DOHH2 (cell line): ENCODE measurements around the gene ARF3.

Experiments
- EZH2phosphoT487 ChIP-seq: fragments of 200-600 bp; sonication (generic); IDR thresholded peaks from 2 replicates; pipeline ENCODE4 v1.6.1; 2017; ENCODE audit warnings: borderline replicate concordance, mild to moderate bottlenecking, antibody characterized with exemption, low read length, moderate library complexity, mixed read lengths
- TF ChIP-seq, protein P1 (sequence below): fragments of 200-600 bp; sonication (generic); IDR thresholded peaks from one replicate; pipeline ENCODE4 v1.5.1; 2014; ENCODE audit warnings: antibody characterized with exemption, mild to moderate bottlenecking, low read depth, low read length; ENCODE audit not compliant: poor library complexity, severe bottlenecking

DNA sequence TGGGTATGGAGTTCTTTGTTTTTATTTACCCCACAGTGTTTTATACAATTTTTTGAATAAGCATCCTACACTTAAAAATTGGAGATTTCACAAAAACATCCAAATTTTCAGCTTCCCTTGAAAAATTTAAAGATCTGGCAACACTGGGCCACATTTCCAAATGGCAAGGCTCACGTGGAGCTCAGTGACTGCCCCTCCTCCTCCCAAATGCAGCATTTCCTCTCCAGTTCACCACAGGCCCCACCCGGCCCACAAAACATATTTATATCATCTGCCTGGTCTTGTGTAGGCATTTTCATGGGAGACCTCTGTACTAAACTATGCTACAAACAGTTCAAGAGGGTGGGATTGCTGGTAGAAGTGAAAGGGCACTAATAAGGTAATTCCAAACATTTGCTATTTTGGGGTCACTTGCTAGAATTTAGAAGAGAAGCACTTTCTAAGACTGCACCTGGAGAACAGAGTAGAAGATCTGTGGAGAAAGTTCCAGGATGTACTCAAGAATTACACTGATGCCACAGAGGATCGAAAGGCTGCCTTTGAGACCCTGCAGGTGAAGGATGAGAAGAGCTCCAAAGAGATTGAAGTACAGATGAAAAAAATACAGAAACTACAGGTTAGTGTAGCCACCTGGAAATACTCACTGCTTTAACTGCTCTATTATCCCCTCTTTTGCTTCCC is 39.3 kb downstream of the ARF3 start:
- TF ChIP-seq, protein P1, sequence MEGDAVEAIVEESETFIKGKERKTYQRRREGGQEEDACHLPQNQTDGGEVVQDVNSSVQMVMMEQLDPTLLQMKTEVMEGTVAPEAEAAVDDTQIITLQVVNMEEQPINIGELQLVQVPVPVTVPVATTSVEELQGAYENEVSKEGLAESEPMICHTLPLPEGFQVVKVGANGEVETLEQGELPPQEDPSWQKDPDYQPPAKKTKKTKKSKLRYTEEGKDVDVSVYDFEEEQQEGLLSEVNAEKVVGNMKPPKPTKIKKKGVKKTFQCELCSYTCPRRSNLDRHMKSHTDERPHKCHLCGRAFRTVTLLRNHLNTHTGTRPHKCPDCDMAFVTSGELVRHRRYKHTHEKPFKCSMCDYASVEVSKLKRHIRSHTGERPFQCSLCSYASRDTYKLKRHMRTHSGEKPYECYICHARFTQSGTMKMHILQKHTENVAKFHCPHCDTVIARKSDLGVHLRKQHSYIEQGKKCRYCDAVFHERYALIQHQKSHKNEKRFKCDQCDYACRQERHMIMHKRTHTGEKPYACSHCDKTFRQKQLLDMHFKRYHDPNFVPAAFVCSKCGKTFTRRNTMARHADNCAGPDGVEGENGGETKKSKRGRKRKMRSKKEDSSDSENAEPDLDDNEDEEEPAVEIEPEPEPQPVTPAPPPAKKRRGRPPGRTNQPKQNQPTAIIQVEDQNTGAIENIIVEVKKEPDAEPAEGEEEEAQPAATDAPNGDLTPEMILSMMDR, result no peak
- no peak for TF ChIP-seq EZH2phosphoT487
